ENCODE data around the gene GPAT3.
"Not testable (repeated sequence)": the region's sequence is repeated elsewhere in the genome, so short reads cannot be mapped to it uniquely, and the experiment has no call there.

GPAT3 gene

DNA sequence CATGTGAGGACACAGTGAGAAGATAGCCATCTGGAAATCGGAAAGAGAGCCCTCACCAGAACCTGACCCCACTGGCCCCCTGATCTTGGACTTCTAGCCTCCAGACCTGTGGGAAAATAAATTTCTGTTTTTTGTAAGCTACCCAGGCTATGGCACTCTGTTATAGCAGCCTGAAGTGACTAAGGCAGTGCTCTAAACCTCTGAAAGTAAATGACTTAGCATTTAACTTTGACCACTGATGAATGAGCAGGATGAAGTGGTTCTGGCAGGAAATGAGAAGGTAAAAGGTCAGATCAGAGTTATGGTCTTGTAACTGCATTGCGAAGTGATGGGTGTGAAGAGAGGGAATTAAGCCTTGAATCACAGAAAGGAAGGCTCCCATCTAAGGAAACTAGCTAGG is 17.0 kb downstream of the GPAT3 start:
- DNase-seq: no peak

DNA sequence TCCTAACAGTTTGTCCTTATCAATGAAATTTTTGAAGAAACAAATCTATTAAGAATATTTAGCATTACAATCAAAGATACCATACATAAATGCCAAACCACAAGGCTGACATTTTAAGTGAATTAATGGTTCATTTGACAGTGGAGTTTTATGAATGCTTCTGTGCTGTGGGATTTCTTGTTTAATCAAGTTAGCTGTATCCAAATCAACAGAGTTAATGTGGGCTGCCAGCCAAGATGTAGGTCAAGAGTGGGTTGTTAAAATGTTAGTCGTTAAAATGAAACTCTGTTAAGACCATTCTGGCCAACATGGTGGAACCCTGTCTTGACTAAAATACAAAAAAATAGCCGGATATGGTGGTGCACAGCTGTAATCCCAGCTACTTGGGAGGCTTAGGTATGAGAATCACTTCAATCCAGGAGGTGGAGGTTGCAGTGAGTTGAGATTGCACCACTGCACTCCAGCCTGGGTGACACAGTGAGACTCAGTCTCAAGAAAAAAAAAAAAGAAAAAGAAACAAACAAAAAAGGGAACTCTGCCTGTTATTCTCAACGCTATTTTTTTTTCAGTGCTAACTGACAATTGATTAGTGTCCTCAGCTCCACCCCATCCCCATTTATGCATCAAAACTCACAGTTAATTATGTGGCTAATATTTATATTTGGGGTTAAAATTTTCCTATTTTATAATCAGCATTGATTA is 20.2 kb downstream of the GPAT3 start:
- DNase-seq: no peak

DNA sequence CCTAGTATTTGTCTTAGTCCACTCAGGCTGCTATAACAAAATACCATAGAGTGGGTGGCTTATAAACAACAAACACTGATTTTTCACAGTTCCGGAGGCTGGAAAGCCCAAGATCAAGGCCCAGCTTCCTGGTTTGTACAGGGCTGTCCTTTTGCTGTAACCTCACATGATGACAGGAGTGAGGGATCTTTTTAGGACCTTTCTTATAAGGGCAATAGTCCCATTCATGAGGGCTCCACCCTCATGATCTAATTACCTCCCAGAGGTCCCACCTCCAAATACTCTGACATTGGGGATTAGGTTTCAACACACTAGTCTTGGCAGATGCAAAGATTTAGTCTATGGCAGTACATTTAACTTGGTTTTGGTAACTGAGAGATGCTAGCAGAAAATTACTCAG is 20.9 kb downstream of the GPAT3 start:
- DNase-seq: no peak

DNA sequence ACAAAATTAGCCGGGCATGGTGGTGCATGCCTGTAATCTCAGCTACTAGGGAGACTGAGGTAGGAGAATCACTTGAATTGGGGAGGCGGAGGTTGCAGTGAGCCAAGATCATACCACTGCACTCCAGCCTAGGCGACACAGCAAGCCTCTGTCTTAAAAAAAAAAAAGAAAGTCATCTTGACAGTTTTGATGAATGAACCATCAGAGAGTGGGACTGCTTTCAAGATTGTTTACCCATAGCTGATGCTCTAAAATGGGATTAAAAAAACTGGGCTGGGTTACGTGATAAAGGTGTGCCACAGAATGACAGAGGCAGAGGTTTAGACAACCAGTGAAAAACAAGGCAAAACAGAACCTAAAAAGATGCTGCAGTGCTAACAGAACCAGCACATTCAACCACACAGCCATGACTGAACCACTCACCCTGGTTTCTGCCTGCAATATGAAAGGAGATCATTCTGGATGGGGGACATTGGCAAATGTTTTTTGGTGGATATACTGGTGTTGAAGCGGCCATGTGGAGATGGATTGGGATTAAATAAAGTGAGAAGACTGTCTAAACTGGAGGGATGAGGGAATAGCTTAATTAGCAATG is 22.2 kb downstream of the GPAT3 start:
- no peak for DNase-seq

DNA sequence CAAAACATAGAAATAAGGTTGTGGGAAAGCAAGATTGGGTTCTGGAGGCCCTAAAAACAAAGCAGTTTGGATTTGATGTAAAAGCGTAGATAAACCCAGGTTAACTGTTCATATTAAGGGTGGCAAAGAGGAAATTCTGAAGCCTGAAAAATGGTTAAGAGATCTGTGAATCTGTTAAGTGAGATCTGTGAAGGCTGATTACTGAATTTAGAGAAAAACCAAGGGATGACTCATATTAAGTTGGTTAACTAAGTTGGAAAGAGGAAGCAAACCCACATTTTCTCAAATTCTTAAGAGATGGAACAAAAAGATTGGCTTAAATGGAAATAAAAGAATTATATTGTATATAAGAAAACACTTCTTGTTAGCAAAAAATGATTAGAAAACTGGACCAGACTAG is 22.8 kb downstream of the GPAT3 start:
- DNase-seq: no peak

DNA sequence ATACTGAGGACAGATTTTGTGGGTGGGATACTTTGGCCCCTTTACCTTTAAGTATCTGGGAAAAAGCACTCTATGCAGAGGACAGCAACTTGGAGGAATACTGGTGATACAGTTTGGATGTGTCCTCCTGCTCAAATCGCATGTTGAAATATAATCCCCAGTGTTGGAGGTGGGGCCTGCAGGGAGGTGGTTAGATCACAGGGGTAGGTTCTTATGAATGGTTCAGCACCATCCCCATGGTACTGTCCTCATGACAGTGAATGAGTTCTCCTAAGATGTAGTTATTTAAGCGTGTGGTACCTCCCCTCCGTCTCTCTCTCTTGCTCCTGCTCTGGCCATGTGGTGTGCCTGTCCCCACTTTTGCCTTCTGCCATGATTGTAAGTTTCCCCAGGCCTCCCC is 24.6 kb downstream of the GPAT3 start:
- DNase-seq: no peak

DNA sequence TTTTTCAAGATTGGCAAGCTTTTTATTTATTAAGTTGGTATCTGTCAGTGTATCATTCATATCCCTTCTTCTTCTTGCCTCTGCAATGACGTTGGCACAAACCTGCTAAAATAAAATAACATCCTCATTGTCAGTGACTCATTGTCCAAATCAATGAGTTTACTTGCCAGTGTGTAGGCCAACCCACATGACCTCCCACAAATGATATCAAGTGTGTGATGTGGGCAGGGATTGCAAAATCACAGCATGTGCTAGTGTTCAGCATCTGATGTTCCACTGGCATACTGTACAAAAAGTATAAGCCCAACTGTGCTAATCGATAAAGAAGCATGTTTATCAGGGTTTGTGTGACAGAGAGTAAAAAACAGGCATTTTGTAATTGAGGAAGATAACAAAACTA is 25.5 kb downstream of the GPAT3 start:
- no peak for DNase-seq

DNA sequence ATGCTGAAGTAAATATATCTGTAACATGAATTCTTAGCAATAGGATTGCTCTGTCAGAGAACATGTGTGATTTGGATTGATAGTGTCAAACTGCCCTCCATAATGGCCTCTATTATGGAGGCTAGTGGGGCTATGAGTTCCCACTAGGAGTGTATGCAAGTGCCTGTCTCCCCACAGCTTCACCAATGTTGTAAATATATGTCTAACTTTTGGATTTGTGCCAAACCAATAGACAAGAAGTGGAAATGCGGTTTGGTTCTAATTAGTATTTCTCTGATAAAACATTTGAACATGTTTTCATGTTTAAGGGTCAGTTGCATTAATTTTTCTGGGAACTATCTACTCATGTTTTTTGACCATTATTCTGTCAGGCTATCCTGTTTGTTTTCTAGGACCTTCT is 28.1 kb downstream of the GPAT3 start:
- no peak for DNase-seq

DNA sequence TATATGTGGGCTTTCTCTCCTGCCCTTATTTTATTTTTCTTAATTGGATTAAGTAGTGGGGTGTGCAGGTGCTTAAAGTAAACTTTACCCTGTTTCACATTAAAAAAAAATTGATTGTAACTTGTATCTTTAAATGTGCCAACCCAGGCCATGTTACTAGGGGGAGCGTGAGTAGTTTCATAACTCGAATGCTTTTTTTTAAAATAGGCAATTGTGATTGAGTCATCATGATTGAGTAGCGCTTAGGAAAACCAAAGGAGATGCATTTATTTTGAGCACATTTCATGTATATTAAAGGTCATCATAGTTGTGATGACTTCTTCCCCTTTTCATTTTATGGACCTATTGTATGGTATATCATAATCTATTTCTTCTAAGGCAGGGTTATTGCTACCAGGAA is 32.2 kb downstream of the GPAT3 start:
- DNase-seq: no peak

DNA sequence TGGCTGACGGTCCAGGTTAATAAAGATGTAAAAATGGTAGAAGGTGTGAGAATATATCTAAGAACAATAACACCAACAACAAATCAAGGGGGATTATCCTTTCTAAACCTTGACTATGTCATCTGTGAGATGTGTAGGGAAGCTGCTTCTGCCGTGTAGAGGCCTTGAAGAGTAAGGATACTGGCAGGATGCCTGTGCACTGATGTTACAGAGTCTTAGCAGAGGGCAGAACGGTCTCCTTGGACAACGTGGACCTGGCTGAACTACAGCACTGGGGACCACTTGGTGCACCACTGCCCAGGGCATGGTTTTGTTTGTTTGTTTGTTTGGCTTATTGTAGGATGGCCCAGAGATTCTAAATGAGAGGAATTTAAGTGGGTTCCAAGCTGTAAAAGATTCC is 33.5 kb downstream of the GPAT3 start:
- DNase-seq: no peak

DNA sequence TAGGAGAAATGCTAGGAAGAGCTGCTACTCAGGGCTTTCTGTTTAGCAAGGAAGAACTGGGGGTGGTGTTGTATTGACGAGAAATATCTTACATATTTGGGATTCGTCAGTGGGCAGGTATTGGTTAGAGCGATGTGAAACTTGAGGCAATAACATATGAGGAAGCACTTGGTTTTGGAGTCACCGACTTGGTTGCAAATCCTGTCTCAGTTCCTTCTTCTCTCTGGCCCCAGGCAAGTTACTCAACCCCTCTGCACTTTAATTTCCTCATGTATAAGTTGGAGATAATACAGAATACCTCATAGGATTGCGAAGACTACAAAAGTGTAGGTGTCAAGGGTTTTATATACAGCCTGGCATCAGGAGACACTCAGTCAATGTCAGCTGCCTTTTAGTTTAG is 34.1 kb downstream of the GPAT3 start:
- no peak for DNase-seq

DNA sequence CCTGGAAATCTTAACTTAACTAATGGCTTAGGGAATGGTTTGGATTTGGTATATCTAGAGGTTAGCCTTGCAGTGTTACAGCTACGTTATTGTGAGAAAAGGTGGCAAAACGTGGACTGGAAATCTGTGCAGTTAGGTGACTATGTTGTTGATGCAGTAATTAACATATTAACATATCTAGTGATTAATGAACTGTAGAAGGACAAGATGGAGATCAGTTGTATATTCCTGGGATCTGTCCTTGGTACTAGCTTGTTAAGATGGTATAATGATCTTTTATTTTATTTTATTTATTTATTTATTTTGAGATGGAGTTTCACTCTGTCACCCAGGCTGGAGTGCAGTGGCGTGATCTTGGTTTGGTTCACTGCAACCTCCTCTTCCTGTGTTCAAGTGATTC is 36.9 kb downstream of the GPAT3 start:
- no peak for DNase-seq

DNA sequence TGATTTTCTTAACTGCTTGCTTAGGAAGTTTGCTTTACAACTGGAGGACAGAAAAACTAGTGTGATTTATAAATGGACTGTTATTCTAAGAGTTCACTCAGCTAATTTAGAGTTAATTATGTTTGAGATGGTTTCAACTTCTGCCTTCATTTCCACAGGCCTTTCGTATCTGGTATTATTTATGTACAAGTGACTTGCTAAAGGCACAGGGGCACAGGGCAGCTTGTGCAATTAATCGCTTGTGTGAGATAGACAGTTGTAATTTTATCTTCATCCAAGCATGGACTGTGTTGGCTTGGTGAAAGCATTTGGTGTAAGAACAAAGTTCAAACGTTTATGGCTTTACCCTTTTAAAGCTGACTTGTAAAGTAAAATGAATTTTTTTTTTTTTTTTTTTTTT is 38.3 kb downstream of the GPAT3 start:
- no peak for DNase-seq

DNA sequence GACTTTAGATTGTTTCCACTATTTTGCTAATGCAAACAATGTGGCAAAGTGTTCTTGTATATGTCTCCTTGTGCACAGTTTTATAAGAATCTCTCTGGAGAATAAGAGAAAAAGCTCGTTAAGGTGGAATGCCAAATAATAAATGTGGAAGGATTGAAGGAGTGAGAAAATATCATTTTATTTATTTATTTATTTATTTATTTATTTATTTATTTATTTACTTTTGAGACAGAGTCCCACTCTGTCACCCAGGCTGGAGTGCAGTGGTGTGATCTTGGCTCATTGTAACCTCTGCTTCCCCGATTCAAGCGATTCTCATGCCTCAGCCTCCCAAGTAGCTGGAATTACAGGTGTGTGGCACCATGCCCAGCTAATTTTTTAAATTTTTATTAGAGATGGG is 40.3 kb downstream of the GPAT3 start:
- DNase-seq: not testable (repeated sequence)

DNA sequence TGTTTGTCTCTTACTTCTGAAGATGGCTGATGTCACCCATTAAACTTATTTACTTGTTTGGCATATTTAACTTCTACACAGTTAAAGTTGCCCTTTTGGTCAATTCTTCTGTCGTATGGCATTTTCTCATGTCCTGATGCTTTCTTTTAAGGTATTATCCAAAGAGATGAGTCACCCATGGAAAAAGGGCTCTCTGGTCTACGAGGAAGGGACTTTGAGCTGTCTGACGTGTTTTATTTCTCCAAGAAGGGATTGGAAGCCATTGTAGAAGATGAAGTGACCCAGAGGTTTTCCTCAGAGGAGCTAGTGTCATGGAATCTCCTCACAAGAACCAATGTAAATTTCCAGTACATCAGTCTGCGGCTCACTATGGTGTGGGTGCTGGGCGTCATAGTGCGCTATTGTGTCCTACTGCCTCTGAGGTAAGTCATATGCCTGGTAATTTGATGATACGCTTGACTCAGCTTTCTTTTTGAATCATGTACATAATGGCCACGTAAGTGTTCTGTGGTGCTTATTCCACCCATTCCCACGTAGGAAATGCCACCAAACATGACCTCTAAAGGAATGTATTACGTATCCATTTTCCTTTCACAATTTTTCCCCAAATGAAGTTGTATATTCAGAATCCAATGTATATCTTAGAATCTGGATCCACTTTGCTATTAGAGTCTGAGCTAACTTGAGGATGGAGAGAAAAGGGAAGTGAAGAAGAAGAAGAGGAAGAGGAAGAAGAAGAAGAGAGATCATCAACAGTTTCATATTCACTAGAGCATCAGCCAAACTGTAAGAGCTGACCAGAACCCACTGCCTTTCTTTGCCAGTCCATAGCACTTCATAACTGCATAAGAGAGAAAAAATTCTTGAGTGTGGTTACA is 45.7 kb downstream of the GPAT3 start:
- DNase-seq: no peak

DNA sequence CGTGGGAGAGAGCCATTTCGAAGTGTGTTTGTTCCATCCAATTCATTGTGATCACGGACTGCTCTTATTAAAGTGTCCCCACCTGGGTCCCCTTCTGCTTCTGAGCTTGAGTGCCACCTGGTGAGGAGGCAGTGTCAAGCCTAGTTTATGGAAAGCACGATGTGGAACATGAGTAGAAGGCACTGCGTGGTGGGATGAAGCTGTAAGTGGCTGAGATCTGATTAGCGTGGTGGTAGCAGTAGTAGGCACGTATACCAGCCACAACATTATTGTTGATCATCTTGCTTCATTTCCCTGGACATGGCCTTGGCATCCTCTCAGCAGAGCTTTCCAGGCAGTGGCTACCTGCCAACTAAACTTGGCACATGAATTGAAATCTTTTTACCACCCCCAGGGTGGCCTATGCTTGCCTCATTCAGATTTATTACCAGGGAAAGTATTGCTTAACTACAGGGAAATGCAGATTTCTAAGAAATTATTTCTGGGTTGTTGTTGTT is 46.4 kb downstream of the GPAT3 start:
- peak; percentile 21 for DNase-seq

DNA sequence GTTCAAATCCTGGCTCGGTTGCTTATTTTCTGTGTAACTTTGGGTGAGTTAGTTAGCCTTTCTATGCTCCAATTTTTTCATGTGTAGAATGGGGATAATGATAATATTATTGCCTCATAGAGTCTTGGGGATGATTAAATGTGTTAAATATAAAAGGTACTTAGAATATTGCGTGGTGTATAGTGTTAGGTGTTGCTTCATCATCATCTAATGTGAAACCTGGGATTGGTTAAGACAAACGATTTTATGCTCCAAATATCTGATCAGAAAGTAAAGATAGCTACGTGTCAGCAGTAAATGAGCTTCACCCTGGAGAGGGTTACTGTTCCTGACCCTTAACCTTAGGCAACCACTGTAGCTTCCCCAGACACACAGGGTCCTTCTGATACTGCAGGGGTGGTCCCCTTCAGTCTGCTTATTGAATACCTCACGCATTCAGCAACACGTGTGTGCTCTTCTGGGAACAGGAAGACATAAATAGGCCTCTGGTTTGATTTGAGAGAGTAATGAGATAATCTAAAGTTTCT is 50.1 kb downstream of the GPAT3 start:
- DNase-seq: no peak

DNA sequence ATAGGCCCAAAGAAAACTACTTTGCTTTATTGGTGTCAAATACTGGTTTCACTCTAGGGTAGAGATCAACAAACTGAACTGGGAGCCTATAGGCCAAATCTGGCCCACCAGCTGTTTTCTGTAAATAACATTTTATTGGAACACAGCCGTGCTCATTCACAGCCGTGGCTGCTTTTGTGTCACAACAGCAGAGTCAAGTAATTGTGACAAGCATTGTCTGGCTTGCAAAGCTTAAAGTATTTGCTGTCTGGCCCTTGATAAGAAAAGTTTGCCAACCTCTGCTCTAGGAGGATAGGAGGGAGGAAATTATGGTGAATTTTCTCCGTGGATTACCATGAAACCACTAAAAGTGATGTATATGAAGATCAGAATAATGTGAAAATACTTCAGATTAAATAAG is 53.4 kb downstream of the GPAT3 start:
- no peak for DNase-seq

DNA sequence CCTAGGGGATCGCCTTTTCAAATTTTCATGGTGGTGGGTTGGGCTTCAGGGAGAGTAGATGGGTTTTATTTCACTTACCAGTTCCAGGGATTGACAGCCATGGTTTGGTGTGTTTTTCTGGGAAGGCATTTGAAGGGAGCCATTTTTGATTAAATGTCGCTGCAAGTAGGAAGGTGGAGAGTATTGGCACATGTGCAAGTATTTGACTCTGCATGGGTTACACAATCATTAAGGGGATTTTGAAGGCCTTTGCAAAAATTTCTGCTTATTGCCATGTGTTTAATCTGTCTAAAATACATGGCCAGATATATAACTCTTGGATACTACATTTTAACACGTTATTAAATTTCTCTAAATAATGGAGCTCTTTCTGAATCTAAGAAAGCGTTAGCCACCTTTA is 55.1 kb downstream of the GPAT3 start:
- no peak for DNase-seq

DNA sequence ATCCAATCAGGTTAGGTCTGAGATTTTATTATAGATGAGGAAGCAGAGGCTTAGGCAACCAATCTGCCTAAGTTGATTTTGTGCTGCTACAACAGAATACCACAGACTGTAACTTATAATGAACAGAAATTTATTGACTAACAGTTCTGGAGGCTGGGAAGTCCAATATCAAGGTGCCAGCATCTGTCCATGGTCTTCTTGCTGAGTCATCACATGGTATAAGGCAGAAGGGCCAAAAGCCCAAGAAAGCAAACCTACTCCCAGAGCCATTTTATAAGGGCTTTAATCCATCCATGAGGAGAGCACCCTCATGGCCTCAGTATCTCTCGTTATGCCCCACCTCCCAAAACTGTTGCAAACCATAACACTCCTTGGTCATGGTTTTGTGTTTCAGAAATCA is 55.8 kb downstream of the GPAT3 start:
- DNase-seq: no peak

DNA sequence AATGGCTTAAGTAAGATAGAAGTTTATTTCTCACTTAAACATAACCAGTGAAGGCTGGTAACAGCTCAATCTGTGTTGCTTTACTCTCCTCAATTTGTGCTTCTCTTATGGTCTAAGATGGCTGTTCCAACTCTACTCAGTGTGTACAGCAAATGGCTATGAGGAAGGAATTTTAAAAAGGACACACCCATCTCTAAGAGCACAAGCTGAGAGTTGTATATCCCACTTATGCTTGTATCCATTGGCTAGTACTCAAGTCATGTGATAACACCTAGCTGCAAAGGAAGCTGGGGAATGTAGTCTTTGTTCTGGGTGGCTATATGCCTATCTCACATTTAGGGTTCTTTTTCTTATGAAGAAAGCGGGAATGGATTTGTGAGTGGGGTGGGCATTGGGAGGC is 63.3 kb downstream of the GPAT3 start:
- no peak for DNase-seq

DNA sequence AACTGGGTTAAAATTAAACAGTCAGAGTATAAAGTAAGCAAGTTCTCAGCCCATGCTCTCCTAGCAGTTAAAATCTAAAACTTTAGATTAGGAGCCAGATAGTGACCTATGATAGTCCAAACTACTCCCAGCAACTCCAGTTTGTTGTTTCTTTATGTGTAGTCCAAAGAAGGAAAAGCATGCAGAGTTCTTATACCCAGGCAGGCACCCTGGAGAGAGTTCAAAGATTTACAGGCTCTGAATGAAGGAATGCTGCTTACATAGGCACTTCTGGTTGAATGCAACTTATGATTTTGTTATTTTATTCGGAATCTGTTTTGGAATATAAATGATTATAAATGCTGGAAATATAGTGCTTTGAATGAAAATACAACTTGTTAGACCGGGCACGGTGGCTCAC is 67.2 kb downstream of the GPAT3 start:
- DNase-seq: no peak

DNA sequence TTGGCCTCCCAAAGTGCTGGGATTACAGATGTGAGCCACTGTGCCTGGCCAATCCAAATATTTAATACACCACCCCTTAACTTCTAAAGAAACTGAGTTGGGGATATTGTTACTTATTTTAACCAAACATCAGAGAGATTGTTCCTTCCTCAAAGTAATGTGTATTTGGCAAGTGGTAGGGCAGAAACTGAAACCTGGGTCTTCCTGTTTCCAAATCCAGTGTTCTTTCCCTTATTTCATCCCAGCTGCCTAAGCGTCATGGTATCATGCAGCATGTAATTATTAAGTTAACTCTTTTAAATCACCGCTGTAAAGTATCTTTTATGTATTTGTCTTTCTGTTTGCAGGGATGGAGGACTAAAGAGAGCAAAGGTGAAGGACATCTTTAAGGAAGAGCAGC is 68.4 kb downstream of the GPAT3 start:
- DNase-seq: no peak

DNA sequence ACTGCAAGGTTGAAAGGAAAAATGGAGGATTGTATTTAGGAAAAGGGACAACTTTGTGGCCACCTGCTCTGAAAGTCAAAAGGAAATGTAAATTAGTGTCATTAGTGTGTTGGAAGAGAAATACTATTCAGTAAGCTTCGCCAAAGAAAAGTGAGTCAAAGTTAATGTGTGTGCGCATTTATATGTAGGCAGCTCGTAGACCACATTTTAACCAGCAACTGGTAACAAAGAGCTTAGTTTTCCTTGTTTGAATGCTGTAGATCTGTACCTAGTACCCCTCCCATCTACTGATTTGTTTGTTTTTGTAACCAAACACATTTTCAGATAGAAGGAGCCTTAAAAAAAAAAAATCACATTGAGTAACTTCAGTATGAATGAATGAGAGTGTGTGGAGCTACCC is 69.3 kb downstream of the GPAT3 start:
- no peak for DNase-seq

Measured in femur (tissue), 1 donor.